ENCODE data around the gene EDC4. TPM values are rescaled to one million over a fixed set of nuclear protein-coding genes. Genes with fewer than 3 reads are reported as not detected.

EDC4 gene
- total and polyA plus RNA-seq, 9 of the 15 experiments (the other 6 are each of a cell fraction or from before 2014, with no cell fraction given): 1.1 to 131 (median 74.0) TPM

DNA sequence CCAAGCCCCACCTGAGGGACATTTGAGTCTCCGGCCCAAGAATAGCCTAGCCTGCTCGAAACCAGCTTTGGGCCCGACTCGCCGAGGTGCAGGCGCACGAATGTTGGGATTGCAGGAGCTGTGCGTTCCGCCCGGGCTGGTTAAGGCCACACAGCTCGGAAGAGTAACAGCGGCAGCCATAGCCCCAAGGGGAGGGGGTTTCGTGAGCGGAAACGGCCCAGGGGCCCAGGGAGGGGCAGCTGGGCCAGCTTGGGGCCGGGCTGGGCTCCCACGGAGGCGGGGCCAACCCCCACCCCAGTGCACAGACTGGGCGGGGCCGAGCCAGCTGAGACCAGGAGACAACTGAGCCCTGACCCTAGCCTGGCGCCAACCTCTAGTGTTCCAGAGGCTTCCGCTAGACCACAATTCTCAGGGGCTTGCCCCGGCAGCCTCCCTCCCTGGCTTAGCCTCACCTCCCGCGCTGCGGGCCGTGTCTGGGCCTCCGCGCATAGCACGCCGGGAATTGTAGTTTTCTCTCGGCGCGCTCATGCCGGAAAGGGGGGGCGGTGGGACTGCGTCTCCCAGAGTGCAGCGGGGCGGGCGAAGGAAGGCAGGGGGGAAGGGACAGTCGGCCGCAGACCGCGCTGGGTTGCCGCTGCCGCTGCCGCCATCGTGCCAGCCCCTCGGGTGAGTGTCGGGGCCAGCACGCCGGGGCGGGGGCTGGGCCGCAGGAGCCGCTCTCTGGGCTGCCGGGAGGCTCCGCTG lies 26.4 kb upstream of the EDC4 start, which contains the start of gene NUTF2 (continued):
- TF ChIP-seq EWSR1 (IDR thresholded peaks at IDR 0.05; ENCODE audit: borderline replicate concordance, low read depth, partially characterized antibody) (no peak), FOXP1 (CRISPR knock-in tag; IDR thresholded peaks at IDR 0.05) (peak; percentile 81), CREB1 (IDR thresholded peaks at IDR 0.05) (peak; percentile 76), CREB1 (CRISPR knock-in tag; IDR thresholded peaks at IDR 0.05) (peak; percentile 83), NR2C2 (CRISPR knock-in tag; IDR thresholded peaks at IDR 0.05) (peak; percentile 74), NR2C2 (tag; IDR thresholded peaks at IDR 0.05) (peak; percentile 94), E2F3 (CRISPR knock-in tag; IDR thresholded peaks at IDR 0.05) (peak; percentile 67; the same call in 1 of the 2 replicates), MEF2A (IDR thresholded peaks at IDR 0.05; ENCODE audit: control insufficient read depth, low read depth, low read length) (no peak), PHF20 (IDR thresholded peaks at IDR 0.05; ENCODE audit: partially characterized antibody) (peak; percentile 44)
- TF ChIP-seq, protein P1, sequence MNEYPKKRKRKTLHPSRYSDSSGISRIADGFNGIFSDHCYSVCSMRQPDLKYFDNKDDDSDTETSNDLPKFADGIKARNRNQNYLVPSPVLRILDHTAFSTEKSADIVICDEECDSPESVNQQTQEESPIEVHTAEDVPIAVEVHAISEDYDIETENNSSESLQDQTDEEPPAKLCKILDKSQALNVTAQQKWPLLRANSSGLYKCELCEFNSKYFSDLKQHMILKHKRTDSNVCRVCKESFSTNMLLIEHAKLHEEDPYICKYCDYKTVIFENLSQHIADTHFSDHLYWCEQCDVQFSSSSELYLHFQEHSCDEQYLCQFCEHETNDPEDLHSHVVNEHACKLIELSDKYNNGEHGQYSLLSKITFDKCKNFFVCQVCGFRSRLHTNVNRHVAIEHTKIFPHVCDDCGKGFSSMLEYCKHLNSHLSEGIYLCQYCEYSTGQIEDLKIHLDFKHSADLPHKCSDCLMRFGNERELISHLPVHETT (CRISPR knock-in tag; conservative IDR thresholded peaks at IDR 0.05 in 1 of 2, IDR thresholded peaks at IDR 0.05 in 1 of 2): peak in 1 of 2 experiments; percentile 93; a peak in 2 of 4 replicates
- TF ChIP-seq, protein P2, sequence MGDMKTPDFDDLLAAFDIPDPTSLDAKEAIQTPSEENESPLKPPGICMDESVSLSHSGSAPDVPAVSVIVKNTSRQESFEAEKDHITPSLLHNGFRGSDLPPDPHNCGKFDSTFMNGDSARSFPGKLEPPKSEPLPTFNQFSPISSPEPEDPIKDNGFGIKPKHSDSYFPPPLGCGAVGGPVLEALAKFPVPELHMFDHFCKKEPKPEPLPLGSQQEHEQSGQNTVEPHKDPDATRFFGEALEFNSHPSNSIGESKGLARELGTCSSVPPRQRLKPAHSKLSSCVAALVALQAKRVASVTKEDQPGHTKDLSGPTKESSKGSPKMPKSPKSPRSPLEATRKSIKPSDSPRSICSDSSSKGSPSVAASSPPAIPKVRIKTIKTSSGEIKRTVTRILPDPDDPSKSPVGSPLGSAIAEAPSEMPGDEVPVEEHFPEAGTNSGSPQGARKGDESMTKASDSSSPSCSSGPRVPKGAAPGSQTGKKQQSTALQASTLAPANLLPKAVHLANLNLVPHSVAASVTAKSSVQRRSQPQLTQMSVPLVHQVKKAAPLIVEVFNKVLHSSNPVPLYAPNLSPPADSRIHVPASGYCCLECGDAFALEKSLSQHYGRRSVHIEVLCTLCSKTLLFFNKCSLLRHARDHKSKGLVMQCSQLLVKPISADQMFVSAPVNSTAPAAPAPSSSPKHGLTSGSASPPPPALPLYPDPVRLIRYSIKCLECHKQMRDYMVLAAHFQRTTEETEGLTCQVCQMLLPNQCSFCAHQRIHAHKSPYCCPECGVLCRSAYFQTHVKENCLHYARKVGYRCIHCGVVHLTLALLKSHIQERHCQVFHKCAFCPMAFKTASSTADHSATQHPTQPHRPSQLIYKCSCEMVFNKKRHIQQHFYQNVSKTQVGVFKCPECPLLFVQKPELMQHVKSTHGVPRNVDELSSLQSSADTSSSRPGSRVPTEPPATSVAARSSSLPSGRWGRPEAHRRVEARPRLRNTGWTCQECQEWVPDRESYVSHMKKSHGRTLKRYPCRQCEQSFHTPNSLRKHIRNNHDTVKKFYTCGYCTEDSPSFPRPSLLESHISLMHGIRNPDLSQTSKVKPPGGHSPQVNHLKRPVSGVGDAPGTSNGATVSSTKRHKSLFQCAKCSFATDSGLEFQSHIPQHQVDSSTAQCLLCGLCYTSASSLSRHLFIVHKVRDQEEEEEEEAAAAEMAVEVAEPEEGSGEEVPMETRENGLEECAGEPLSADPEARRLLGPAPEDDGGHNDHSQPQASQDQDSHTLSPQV (IDR thresholded peaks at IDR 0.05): peak; percentile 85
- TF ChIP-seq, protein P3, sequence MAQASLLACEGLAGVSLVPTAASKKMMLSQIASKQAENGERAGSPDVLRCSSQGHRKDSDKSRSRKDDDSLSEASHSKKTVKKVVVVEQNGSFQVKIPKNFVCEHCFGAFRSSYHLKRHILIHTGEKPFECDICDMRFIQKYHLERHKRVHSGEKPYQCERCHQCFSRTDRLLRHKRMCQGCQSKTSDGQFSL (CRISPR knock-in tag; IDR thresholded peaks at IDR 0.05): peak; percentile 99
- TF ChIP-seq, protein P3 (tag; IDR thresholded peaks at IDR 0.05): peak in 1 of 2 experiments; percentile 94; a peak in 2 of 4 replicates
- TF ChIP-seq, protein P4, sequence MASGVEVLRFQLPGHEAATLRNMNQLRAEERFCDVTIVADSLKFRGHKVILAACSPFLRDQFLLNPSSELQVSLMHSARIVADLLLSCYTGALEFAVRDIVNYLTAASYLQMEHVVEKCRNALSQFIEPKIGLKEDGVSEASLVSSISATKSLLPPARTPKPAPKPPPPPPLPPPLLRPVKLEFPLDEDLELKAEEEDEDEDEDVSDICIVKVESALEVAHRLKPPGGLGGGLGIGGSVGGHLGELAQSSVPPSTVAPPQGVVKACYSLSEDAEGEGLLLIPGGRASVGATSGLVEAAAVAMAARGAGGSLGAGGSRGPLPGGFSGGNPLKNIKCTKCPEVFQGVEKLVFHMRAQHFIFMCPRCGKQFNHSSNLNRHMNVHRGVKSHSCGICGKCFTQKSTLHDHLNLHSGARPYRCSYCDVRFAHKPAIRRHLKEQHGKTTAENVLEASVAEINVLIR (CRISPR knock-in tag; IDR thresholded peaks at IDR 0.05): no peak
